ENCODE data around the gene SWI5. TPM values are rescaled to one million over a fixed set of nuclear protein-coding genes. Genes with fewer than 3 reads are reported as not detected.

The SWI5 gene
- total RNA-seq, 3 donors from 2014 or later (not counting 1 experiment from before 2014, with no cell fraction given) = 6.3 to 9.3 (median 8.4) TPM

DNA sequence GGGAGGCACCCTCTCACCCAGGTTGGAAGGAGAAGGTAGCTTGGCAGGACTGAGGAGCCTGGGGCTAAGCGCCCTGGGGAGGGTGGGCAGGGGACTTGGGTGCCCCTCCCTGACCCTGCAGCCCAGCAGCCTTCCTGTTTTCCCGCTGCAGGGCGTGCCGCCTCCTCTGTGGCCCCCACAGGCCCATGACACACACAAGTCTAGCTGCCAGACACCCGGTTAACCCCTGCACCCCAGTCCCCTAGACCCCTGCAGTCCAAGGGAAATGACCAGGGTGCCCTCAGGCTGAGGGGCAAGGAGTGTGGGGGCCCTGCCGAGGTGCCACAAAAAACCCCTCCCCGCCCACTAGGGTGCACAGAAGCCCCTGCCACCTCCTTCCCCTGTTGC, 33.3 kb upstream of the SWI5 start:
- peaks cover 0 to 11% of the 10 kb centered on the region in 2 donors for H3K27me3 Mint-ChIP-seq (ENCODE audit: low read depth in 2 of 2)
- Histone ChIP-seq H3K27me3 (ENCODE audit: control insufficient read depth, insufficient read depth, low read length) (no peaks in the 10 kb centered on the region), H3K27ac (ENCODE audit: low read length) (no peak overlapping the region)

DNA sequence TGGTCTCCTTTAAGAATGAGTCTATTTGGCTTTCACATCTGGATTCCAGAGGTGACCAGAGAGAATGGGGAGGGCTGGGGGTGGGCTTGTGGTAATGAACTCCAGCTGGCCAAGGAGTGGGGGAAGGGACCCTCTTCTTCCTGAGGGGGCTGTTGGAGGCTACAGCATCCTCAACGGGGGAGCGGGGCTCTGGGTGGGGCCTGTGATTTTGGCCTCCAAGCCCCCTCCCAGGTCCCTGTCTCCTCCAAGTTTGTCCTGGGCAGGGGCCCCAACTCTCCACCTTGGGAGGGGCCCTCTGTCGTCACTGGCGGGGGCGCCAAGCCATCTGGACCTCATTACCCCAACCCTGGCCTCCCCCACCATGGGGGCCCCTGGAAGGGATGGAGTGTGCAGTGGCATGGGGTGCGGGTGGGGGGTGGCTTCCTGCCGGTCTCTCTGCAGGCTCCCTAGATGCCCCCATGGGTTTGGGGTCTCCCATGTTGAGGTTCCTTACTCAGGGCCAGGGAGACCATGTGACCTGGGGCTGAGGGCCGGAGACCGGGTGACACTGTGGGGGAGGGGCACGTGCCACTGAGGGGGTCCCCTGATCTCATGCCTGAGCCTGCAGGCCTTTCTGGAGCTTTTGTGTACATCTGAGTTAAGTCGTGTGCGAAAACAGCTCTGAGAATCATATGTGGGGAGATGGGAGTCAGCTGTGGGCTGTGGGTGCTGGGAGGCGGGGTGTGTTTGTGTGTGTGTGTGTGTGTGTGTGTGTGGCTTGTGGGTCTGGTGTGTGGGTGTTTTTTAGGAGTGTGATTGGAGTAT, 32.7 kb upstream of the SWI5 start:
- TF ChIP-seq, protein P1, sequence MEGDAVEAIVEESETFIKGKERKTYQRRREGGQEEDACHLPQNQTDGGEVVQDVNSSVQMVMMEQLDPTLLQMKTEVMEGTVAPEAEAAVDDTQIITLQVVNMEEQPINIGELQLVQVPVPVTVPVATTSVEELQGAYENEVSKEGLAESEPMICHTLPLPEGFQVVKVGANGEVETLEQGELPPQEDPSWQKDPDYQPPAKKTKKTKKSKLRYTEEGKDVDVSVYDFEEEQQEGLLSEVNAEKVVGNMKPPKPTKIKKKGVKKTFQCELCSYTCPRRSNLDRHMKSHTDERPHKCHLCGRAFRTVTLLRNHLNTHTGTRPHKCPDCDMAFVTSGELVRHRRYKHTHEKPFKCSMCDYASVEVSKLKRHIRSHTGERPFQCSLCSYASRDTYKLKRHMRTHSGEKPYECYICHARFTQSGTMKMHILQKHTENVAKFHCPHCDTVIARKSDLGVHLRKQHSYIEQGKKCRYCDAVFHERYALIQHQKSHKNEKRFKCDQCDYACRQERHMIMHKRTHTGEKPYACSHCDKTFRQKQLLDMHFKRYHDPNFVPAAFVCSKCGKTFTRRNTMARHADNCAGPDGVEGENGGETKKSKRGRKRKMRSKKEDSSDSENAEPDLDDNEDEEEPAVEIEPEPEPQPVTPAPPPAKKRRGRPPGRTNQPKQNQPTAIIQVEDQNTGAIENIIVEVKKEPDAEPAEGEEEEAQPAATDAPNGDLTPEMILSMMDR (IDR thresholded peaks at IDR 0.05) = no peak
- no peak for ATAC-seq
- Histone ChIP-seq H3K9me3 (ENCODE audit: control insufficient read depth, insufficient read depth, low read length) (no peaks in the 10 kb centered on the region), H3K4me1 (ENCODE audit: control insufficient read depth, insufficient read depth, low read length) (peaks cover 33% of the 10 kb centered on the region), H3K4me3 (ENCODE audit: low read length) (no peak overlapping the region), H3K27me3 (ENCODE audit: control insufficient read depth, insufficient read depth, low read length) (no peaks in the 10 kb centered on the region), H3K36me3 (ENCODE audit: control insufficient read depth, insufficient read depth, low read length) (no peaks in the 10 kb centered on the region), H3K27ac (ENCODE audit: low read length) (no peak overlapping the region)
- no peaks in the 10 kb centered on the region for H3K36me3 Mint-ChIP-seq
- peak overlapping the region in 1 of 2 donors; percentile 11 for H3K27ac Mint-ChIP-seq
- no peak for DNase-seq
- H3K27me3 Mint-ChIP-seq (ENCODE audit: low read depth in 2 of 2) = peaks cover 0 to 11% of the 10 kb centered on the region in 2 donors
- 42% methylated on average over 10 of the region's 13 CpGs for WGBS (ENCODE audit: insufficient coverage)
- no peaks in the 10 kb centered on the region for H3K9me3 Mint-ChIP-seq
- intact Hi-C loops (cut with micrococcal nuclease) = no loop called here
- peaks cover 14 to 24% of the 10 kb centered on the region in 2 donors for H3K4me1 Mint-ChIP-seq
- no peak overlapping the region for H3K4me3 Mint-ChIP-seq

More for the DNA sequence above, 33.3 kb upstream of the SWI5 start:
- Histone ChIP-seq H3K9me3 (ENCODE audit: control insufficient read depth, insufficient read depth, low read length) (no peaks in the 10 kb centered on the region), H3K36me3 (ENCODE audit: control insufficient read depth, insufficient read depth, low read length) (no peaks in the 10 kb centered on the region), H3K4me3 (ENCODE audit: low read length) (no peak overlapping the region), H3K4me1 (ENCODE audit: control insufficient read depth, insufficient read depth, low read length) (peaks cover 33% of the 10 kb centered on the region)
- 42% methylated on average over 7 of the region's 7 CpGs for WGBS (ENCODE audit: insufficient coverage)
- no peak for ATAC-seq
- Mint-ChIP-seq H3K36me3 (no peaks in the 10 kb centered on the region), H3K4me3 (no peak overlapping the region), H3K4me1 (peaks cover 14 to 24% of the 10 kb centered on the region in 2 donors), H3K27ac (no peak overlapping the region), H3K9me3 (no peaks in the 10 kb centered on the region)
- no peak for DNase-seq
- intact Hi-C loops (cut with micrococcal nuclease) = no loop called here
- TF ChIP-seq, protein P1 (IDR thresholded peaks at IDR 0.05) = no peak

DNA sequence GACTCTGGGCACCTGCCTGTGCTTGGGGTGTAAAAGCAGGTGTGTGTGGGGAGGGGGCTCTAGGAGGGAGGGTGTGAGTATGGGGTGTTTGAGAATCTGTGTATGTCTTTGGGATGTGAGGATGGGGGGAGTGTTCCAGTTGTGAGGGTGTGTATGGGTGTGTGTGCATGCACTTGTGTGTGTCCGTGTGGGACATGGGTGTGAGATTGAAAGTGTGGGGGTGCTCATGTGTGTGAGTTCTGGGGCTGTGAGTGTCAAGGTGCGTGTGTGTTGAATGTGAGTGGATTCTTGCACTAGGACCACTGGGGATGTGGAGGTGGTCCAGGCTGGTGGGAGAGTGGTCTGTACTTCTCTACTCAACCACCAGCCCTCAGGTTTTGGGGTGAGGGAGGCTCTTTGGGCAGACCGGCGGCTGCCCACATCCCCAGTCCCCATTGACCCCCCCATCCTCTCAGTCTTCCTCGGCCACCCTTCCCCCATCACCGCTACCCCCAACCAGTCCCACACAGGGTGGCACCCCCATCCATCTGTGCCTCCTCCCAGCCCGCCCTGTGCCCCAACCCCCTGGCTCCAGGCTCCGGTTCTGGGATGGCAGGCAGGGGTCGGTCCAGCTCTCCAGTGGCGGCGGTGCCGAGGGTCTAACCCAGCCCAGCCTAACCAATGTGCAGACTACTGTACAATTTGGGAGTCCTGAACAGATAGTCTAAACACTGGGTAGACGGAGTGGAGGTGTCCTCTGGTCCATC, 31.8 kb upstream of the SWI5 start:
- Histone ChIP-seq H3K4me1 (ENCODE audit: control insufficient read depth, insufficient read depth, low read length) (peaks cover 33% of the 10 kb centered on the region), H3K27ac (ENCODE audit: low read length) (no peak overlapping the region), H3K9me3 (ENCODE audit: control insufficient read depth, insufficient read depth, low read length) (no peaks in the 10 kb centered on the region), H3K27me3 (ENCODE audit: control insufficient read depth, insufficient read depth, low read length) (no peaks in the 10 kb centered on the region), H3K4me3 (ENCODE audit: low read length) (no peak overlapping the region), H3K36me3 (ENCODE audit: control insufficient read depth, insufficient read depth, low read length) (no peaks in the 10 kb centered on the region)
- Mint-ChIP-seq H3K27me3 (ENCODE audit: low read depth in 2 of 2) (peaks cover 0 to 11% of the 10 kb centered on the region in 2 donors), H3K27ac (peak overlapping the region in 1 of 2 donors; percentile 11), H3K9me3 (no peaks in the 10 kb centered on the region), H3K4me1 (peaks cover 14 to 24% of the 10 kb centered on the region in 2 donors), H3K36me3 (no peaks in the 10 kb centered on the region), H3K4me3 (no peak overlapping the region)
- TF ChIP-seq, protein P1 (IDR thresholded peaks at IDR 0.05) = no peak
- DNase-seq = no peak
- 28% methylated on average over 13 of the region's 13 CpGs for WGBS (ENCODE audit: insufficient coverage)
- intact Hi-C loops (cut with micrococcal nuclease) = no loop called here
- no peak for ATAC-seq

All from natural killer cell (primary cell).